ENCODE data around the gene CAMK1G. TPM values are rescaled to one million over a fixed set of nuclear protein-coding genes. Genes with fewer than 3 reads are reported as not detected.
A peak's percentile ranks its signal among the peaks of the same experiment; 100 is the strongest.

The CAMK1G gene
- total RNA-seq, 1 experiment from 2014 or later, result 21.2 TPM

- CTCF ChIA-PET, result no interaction called here
Measured at GRCh38 chr1:209618291-209618690, 34.8 kb downstream of the CAMK1G start.

GRCh38 chr1:209618756-209619420 is 35.4 kb downstream of the CAMK1G start:
- Histone ChIP-seq H3K4me1 (ENCODE audit: insufficient read depth, low read length, poor library complexity, severe bottlenecking) (peaks cover 53% of the 10 kb centered on the region), H3K36me3 (ENCODE audit: insufficient read depth, low read length, poor library complexity, severe bottlenecking) (peaks cover 22% of the 10 kb centered on the region), H3K27ac (ENCODE audit: low read depth, low read length, poor library complexity, severe bottlenecking) (peak overlapping the region; percentile 28), H3K4me3 (ENCODE audit: low read depth, low read length, poor library complexity, severe bottlenecking) (no peak overlapping the region), H3K27me3 (replicated peaks; ENCODE audit: insufficient read depth, low read depth, low read length, poor library complexity) (no peaks in the 10 kb centered on the region), H3K9me3 (ENCODE audit: low read depth, low read length, poor library complexity, severe bottlenecking) (no peaks in the 10 kb centered on the region)
- no TSS peak for BruUV-seq (replicated peaks)
- DNase-seq (ENCODE audit: low spot score), result peak; percentile 67
- CTCF ChIA-PET, result no interaction called here
- intact Hi-C loops (cut with micrococcal nuclease; ENCODE audit: unreplicated experiment), result no loop called here
- no peak for TF ChIP-seq EZH2 (IDR thresholded peaks at IDR 0.05; ENCODE audit: borderline replicate concordance, low read depth, low read length, poor library complexity, severe bottlenecking)
- POLR2A ChIA-PET (ENCODE audit: low non-redundant PET), result no interaction called here

More at GRCh38 chr1:209618291-209618690, 34.8 kb downstream of the CAMK1G start:
- Histone ChIP-seq H3K36me3 (ENCODE audit: insufficient read depth, low read length, poor library complexity, severe bottlenecking) (peaks cover 28% of the 10 kb centered on the region), H3K4me1 (ENCODE audit: insufficient read depth, low read length, poor library complexity, severe bottlenecking) (peaks cover 48% of the 10 kb centered on the region), H3K27me3 (replicated peaks; ENCODE audit: insufficient read depth, low read depth, low read length, poor library complexity) (no peaks in the 10 kb centered on the region), H3K9me3 (ENCODE audit: low read depth, low read length, poor library complexity, severe bottlenecking) (no peaks in the 10 kb centered on the region), H3K4me3 (ENCODE audit: low read depth, low read length, poor library complexity, severe bottlenecking) (no peak overlapping the region), H3K27ac (ENCODE audit: low read depth, low read length, poor library complexity, severe bottlenecking) (peak overlapping the region; percentile 49)
- intact Hi-C loops (cut with micrococcal nuclease; ENCODE audit: unreplicated experiment), result no loop called here
- TF ChIP-seq EZH2 (IDR thresholded peaks at IDR 0.05; ENCODE audit: borderline replicate concordance, low read depth, low read length, poor library complexity, severe bottlenecking), result no peak
- TF ChIP-seq CTCF (conservative IDR thresholded peaks at IDR 0.05; ENCODE audit: low read depth, low read length), result no peak
- POLR2A ChIA-PET (ENCODE audit: low non-redundant PET), result no interaction called here
- BruUV-seq (replicated peaks), result no TSS peak
- DNase-seq (ENCODE audit: low spot score), result no peak

GRCh38 chr1:209619696-209620486 is 36.4 kb downstream of the CAMK1G start:
- Histone ChIP-seq H3K4me1 (ENCODE audit: insufficient read depth, low read length, poor library complexity, severe bottlenecking) (peaks cover 63% of the 10 kb centered on the region), H3K4me3 (ENCODE audit: low read depth, low read length, poor library complexity, severe bottlenecking) (no peak overlapping the region), H3K27me3 (replicated peaks; ENCODE audit: insufficient read depth, low read depth, low read length, poor library complexity) (no peaks in the 10 kb centered on the region), H3K27ac (ENCODE audit: low read depth, low read length, poor library complexity, severe bottlenecking) (peak overlapping the region; percentile 81), H3K36me3 (ENCODE audit: insufficient read depth, low read length, poor library complexity, severe bottlenecking) (peaks cover 12% of the 10 kb centered on the region), H3K9me3 (ENCODE audit: low read depth, low read length, poor library complexity, severe bottlenecking) (no peaks in the 10 kb centered on the region)
- ChIA-PET POLR2A (ENCODE audit: low non-redundant PET) (no interaction called here), CTCF (interaction anchor here (0.9 kb wide), 1 partner anchor 54 kb away, joined by 3 read pairs; no protein-coding TSS in a partner anchor)
- intact Hi-C loops (cut with micrococcal nuclease; ENCODE audit: unreplicated experiment), result loop anchor here (5.0 kb wide), 1 partner anchor 287 kb away; no protein-coding TSS in a partner anchor
- TF ChIP-seq EZH2 (IDR thresholded peaks at IDR 0.05; ENCODE audit: borderline replicate concordance, low read depth, low read length, poor library complexity, severe bottlenecking) (no peak), CTCF (conservative IDR thresholded peaks at IDR 0.05; ENCODE audit: low read depth, low read length) (no peak)
- BruUV-seq (replicated peaks), result no TSS peak
- DNase-seq (ENCODE audit: low spot score), result no peak

Measured in A673 (cell line).